ENCODE data around the gene UTF1.
"Not testable (repeated sequence)": the region's sequence is repeated elsewhere in the genome, so short reads cannot be mapped to it uniquely, and the experiment has no call there.

UTF1 gene

DNA sequence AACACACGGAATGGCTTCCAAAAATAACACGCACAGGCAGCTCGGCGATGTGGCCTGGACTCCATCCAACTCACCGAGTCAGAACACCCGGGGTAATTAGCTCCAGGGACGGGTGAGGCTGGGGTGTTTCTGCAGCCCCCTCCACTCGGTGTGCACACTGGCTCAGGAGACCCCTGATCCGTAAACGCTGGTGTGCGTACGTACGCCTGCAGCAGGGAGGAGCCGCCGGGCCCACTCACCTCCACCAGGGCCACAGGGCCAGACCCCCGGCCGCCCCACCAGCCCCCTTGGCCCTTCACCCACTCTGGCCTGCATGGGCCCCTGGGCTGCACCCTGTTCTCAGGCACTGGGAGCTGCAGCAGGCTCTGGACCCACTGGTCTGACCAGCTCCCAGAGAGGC, 22.4 kb upstream of the UTF1 start:
- in situ Hi-C loops (cut with MboI; ENCODE audit: low sequenced_read_pairs), result no loop called here

DNA sequence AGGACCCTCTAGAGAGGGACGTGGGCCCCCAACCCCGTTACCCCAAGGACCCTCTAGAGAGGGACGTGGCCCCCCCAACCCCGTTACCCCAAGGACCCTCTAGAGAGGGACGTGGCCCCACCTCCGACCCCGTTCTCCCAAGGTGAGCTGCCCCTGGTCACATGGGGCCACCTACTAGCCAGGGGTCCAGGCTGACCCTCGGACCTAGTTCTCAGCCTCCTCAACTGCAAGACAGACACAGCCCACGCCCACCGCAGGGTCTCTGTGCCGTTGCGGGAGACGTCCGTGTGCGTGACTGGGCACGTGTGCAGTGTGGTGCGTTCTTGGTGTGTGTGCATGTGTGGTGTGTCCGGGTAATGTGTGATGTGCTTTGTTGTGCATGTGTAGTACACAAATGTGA, 21.6 kb upstream of the UTF1 start:
- in situ Hi-C loops (cut with MboI; ENCODE audit: low sequenced_read_pairs), result no loop called here

DNA sequence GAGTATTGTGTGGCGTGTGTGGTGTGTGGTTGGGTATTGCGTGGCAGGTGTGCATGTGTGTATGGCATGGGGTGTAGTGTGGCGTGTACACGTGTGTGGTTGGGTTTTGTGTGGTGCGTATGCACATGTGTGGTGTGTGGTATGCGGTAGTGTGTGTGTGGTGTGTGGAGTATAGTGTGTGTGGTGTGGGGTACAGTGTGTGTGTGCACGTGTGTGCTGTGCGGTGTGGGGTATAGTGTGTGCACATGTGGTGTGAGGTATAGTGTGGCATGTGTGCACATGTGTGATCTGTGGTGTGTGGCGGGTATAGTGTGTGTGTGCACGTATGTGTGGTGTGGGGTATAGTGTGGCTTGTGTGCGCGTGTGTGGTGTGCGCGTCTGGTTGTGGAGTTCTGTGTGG, 20.9 kb upstream of the UTF1 start:
- in situ Hi-C loops (cut with MboI; ENCODE audit: low sequenced_read_pairs), result no loop called here

DNA sequence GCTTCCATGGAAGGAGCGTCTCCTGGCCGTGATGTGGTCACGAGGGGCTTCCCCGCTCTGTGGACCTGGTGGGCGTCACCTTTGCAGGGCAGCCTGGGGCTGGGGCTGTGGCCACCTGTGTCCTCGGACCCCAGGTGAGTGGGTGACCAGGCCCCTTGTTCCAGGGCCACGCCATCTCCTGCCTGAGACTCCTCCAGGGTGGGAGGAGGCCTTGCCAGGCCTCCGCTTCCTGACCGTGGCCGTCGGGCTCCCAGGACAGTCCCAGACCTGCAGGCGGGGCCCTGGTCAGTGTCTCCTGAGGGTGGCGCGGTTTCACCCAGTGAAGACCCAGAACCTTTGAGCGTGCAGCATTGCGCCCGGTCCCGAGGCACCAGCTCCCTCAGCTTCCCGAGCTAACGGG, 20.4 kb upstream of the UTF1 start:
- in situ Hi-C loops (cut with MboI; ENCODE audit: low sequenced_read_pairs), result no loop called here

DNA sequence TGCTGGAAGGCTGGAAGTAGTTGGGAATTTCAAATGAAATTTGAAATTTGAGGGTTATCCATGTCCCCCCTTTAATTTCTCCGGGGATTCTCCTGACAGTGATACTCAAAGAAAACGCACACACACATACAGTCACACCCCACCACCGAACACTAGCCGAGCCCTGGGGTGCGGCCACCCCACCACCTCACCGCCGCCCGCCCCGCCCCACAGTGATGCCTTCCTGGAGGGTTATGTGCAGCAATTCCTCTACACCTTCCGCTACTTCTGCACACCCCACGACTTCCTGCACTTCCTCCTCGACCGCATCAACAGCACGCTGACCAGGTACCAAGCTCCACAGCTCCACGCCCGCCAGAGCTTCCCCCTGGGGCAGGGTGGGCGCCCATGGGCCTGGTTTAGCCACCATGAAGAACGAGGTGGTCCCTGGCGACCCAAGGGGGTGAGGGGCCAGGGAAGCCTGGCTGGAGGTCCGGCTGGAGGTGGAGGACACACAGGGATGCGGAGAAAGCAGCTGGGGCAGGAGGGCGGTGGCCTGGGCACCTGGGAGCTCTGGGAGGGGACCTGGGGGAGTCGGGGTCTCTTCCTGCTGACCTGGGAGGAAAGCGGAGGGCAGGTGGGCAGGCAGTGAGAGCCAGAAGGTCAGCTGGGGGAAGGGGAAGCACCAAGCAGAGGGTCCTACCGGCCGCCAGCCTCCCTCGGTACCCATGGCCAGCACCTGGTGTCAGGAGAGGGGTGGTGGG, 19.4 kb upstream of the UTF1 start:
- in situ Hi-C loops (cut with MboI; ENCODE audit: low sequenced_read_pairs), result no loop called here

DNA sequence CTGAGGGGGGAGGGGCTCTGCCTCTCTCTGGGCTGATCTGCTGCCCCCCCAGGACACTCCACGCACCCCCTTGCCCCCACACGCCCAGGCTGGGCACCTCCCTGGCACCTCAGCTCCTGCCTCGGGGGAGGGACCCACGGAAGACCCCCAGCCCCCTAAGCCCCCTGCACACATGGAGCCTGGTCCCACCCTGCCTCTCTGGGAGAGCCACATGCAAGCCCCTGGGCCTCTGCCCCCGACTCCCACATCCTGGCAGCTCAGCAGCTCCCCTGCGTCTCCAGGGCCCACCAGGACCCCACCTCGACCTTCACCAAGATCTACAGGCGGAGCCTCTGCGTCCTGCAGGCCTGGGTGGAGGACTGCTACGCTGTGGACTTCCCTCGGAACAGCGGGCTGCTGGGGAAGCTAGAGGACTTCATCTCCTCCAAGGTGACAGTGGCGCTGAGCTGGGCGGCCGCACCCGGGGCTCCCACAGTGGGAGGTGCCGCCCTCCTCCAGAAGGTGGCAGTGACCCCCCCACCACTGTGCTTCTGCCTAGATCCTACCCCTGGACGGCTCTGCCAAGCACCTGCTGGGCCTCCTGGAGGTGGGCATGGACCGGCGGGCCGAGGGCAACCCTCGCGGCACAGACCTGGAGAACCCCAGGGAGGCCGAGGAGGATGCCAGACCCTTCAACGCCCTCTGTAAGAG, 18.7 kb upstream of the UTF1 start:
- in situ Hi-C loops (cut with MboI; ENCODE audit: low sequenced_read_pairs), result no loop called here

DNA sequence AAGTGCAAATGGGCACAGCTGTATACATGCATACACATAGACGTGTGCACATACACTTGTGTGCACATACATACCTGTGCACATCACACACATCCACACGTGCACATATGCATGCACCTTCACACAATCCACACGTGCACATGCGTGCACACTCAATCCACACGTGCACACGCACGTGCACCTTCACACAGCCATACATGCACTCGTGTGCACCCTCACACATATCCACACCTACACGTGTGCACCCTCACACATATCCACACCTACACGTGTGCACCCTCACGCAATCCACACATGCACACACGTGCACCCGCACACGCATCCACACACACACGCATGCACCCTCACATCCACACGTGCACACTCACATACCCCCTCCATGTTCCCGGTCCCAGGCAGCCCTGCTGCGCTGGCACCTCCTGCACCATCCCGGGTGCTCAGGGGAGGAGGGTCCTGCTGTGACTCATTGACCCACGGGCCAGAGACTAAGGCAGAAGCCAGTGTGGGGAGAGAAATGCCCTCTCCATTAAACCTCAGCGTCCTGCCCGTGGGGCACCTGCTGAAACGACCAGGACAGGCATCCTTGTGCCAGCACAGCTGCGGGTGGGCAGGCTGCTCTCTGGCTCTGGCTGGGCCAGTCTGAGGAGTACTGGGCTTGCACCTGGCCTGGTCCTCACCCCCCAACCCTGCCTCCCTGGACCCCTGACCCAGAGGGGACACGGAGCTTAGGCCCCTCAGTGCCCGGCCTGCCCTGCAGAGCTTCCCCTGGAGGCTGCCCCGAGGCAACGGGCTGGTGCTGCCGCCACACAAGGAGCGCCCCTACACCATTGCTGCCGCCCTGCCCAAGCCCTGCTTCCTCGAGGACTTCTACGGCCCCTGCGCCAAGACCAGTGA, 17.8 kb upstream of the UTF1 start:
- in situ Hi-C loops (cut with MboI; ENCODE audit: low sequenced_read_pairs), result no loop called here

DNA sequence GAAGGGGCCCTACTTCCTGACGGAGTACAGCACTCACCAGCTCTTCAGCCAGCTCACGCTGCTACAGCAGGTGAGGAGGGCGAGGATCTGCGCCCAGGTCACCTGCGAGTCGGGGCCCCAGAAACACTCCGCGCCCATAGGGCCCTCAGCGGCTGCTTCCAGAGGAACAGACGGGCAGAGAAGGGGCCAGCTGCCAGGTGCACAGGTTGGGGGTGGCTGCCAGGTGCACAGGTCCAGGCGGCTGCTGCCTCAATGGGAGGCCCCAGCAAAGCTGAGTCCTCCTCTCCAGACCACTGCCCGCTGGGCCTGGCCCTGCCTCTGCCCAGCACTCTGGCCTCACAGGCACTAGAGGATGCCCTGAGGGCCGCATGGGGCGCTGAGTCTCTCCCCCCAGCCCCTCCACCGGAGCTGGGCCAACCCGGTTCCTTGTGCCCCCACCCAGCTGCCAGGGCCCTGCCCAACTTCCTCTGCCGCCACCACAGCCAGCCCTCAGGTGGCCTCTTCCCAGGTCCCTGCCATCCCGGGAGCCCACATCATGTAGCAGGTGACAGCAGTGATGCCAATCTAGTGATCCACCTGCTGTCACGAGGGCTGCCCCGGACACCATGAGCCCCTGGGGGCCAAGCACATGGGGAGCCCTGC, 17.0 kb upstream of the UTF1 start:
- in situ Hi-C loops (cut with MboI; ENCODE audit: low sequenced_read_pairs), result no loop called here

DNA sequence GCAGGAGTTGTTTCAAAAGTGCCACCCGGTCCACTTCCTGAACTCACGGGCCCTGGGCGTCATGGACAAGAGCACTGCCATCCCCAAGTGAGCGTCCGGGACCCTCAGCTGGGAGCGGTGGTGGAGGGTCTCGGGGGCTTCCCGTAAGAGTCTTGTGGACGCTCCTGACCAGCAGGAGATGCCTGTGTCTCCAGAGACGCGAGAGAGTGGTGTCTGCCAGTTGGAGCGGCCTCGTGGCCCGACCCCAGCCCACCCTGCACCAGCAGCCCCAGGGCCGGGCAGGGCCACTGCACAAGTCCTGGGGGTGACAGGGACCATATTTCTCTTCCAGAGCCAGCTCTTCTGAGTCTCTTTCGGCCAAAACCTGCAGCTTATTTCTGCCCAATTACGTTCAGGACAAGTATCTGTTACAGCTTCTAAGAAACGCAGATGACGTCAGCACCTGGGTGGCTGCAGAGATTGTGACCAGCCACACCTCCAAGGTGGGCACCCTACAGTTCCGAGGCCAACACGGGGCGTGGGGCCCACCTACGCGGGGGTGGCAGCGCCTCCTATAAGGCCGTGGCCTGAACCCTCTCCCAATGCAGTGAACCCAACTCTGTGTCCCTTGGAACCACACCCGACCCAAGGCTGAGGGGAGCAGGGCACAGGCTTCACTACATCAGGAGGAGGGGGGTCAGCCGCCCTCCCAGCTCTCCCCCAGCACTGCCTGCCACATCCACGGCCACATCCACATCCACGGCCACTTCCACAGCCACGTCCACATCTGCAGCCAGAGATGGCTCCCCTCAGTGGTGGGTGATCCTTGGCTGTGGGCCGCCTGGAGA, 16.2 kb upstream of the UTF1 start:
- in situ Hi-C loops (cut with MboI; ENCODE audit: low sequenced_read_pairs), result no loop called here

DNA sequence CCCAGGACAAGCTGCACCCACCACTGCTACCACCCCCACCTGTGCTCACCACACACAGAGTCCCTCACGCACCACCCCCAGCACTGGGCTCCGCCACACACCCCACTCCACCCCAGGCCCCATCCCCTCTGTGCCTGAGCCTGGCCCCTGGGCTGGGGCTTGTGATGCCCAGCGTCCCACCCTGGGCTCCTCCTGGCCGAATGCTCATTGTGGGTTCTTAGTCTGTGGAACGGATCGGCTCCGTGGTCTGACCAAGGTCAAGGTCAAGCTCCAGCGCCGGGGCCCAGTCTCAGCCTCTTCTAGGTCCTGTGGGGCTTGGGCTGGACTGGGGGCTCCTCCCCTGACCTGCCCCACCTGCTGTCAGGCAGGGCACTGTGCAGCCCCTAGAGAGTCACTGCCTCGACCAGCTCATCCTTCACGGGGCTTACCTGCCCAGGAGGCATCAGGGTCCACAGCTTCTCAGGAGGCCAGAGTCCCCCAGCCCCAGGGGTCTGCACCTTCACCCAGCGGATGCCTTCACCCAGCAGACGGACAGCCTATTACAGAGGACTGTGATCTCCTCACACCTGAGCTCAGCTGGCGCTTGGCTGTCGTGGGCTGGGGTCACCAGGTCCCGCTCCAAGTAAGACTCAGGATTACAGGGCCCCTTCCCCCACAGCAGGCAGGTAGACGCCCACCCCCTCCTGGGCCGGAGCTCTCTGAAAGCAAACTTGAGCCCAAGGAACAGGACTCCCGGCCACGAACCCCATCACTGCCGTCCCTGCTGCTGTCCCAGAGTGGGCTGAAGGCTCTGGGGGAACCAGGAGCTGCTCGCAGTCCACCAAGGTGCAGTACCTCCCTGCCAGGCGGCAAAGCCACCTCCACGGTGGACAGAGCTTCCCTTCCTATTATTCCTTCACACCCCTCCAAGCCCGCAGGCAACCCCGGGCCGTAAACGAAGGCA, 15.3 kb upstream of the UTF1 start:
- in situ Hi-C loops (cut with MboI; ENCODE audit: low sequenced_read_pairs), result no loop called here

DNA sequence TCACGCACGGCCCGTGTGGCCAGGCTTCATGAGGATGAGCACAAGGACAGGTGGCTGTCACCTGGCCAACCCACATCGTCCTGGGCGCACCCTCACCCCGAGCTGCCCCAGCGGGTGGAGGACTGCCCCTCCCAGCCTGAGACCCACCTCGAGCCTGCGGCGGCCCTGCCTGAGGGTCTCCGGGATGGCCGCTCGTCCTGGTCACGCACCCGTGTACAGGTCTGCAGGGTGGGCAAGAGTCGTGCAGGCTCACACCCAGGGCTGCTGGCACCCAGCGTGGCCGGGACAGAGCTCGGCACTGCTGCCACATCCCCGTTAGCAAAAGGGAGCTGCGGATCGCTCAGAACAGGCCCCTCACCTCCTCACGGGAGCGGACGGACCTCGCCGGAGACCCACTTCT, 14.4 kb upstream of the UTF1 start:
- in situ Hi-C loops (cut with MboI; ENCODE audit: low sequenced_read_pairs), result no loop called here

DNA sequence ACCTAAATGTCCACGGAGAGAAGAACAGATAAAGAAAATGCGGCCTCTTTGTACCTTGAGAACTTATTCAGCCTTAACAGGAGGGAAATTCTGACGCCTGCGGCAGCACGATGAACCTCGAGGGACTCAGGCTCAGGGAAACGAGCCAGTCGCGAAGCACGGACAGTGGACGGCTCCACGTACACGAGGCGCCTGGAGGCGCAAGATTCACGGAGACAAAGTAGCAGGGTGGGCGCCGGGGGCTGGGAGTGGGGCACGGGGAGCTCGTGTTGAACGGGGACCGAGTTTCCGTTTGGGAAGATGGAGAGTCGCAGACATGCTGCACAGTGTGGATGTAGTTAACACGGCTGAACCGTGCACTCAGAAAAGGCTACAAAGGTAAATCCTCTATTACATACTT, 13.2 kb upstream of the UTF1 start:
- in situ Hi-C loops (cut with MboI; ENCODE audit: low sequenced_read_pairs), result no loop called here

DNA sequence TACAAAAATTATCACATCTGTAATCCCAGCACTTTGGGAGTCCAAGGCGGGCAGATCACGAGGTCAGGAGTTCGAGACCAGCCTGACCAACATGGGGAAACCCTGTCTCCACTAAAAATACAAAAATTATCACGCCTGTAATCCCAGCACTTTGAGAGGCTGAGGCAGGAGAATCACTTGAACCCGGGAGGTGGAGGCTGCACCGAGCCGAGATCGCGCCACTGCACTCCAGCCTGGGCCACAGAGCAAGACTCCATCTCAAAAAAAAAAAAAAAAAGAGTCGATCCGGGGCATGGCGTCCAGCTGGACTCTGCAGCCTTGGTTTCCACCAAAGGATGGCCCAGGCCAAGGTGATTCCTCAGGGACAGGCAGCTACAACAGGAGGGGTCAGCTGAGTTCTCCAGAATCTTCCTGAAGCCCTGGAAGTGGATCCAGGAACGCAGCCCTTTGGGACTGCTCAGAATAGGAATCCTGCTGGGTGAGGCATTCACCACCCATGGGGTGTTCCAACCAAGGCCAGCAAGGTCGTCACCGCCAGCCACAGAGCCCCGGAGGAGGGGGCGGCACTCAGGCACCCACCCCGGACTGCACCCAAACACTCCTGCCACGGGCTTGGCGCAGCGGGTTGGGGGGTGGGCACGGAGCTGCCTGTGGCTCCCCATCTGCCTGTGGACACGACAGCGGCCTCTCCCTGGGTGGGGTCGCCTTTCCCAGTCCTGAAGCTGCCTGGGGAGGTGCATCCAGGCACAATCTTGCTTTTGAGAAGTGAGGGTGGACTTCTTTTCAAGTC, 12.0 kb upstream of the UTF1 start:
- in situ Hi-C loops (cut with MboI; ENCODE audit: low sequenced_read_pairs), result no loop called here

DNA sequence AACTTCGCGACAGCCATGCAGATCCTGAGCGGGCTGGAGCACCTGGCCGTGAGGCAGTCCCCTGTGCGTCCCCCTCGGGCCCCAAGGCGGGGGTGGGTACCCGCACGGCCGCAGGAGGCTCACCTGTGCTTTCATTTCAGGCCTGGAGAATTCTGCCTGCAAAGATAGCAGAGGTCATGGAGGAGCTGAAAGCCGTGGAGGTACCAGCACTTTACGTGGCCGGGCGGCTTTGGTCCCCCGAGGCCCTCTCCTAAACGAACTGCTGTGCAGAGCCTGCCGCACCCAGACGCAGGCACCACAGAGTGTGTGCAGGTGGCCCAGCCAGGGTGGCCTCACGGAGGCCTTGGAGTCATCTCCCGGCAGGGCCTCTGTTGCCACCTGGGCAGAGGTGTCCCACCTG, 11.1 kb upstream of the UTF1 start:
- in situ Hi-C loops (cut with MboI; ENCODE audit: low sequenced_read_pairs), result no loop called here

DNA sequence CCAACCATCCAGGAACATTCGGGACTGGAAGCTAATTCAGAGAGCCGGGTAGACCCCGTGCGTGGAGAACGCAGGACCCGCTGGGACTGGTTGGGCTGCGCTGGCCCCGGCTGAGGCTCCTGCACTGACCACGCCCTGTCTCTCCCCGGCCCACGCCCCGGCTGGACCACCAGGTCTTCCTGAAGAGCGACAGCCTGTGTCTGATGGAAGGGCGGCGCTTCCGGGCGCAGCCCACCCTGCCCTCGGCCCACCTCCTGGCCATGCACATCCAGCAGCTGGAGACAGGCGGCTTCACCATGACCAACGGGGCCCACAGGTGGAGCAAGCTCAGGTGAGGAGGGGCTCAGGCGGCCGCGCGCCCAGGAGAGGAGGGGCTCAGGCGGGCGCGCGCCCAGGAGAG, 10.2 kb upstream of the UTF1 start:
- in situ Hi-C loops (cut with MboI; ENCODE audit: low sequenced_read_pairs), result no loop called here

DNA sequence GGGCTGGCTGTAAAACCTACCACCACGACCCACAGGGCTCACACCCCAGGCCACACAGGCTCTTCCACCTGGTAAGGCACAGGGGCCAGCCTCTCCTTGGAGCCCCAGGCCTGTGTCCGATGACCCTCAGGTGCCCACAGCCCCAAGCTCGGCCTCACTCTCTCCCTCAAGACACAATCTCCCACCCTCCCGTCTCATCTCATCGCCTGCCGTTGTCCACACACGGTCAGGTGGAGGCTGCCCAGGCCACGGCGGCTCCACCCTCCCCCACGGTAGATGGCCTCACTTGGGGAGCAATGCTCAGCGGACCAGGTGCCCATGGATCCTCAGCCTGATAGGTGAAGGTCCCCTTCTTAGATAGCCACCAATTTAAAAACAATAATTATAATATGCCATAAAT, 8.7 kb upstream of the UTF1 start:
- in situ Hi-C loops (cut with MboI; ENCODE audit: low sequenced_read_pairs), result no loop called here

DNA sequence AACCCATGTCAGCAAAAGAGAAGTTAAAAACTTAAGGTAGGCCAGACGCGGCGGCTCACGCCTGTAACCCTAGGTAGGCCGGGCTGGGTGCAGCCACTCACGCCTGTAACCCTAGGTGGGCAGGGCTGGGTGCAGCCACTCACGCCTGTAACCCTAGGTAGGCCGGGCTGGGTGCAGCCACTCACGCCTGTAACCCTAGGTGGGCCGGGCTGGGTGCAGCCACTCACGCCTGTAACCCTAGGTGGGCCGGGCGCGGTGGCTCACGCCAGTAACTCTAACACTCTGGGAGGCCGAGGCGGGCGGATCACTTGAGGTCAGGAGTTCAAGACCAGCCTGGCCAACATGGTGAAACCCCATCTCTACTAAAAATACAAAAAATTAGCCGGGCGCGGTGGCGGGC, 8.3 kb upstream of the UTF1 start:
- in situ Hi-C loops (cut with MboI; ENCODE audit: low sequenced_read_pairs), result not testable (repeated sequence)

DNA sequence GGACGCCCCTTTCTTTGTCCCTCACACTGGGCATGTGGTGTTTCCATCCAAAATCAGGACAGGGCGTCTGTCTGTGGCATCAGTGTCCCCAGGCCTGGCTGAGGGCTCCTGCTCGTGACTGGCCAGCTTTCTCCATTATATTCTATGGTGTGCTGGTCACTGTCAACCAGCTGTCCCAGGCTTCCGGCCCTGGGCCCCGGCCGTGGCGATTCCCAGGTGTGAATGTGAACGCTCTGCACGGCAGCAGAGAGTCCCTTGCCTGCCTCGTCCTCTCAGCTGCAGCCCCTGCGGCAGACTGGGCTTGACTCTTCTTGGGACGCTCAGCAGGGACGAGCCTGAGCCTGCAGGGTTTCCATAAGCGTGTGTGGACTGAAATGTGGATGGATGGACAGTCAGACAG, 5.9 kb upstream of the UTF1 start:
- in situ Hi-C loops (cut with MboI; ENCODE audit: low sequenced_read_pairs), result no loop called here
